Activated gamma-delta T cell (primary cell): ENCODE measurements around the gene ARHGEF28.

ENCODE experiments used
- DNase-seq: peaks from one replicate; lab custom pipeline; 2025; lab: John Stamatoyannopoulos, UW

ARHGEF28 gene

DNA sequence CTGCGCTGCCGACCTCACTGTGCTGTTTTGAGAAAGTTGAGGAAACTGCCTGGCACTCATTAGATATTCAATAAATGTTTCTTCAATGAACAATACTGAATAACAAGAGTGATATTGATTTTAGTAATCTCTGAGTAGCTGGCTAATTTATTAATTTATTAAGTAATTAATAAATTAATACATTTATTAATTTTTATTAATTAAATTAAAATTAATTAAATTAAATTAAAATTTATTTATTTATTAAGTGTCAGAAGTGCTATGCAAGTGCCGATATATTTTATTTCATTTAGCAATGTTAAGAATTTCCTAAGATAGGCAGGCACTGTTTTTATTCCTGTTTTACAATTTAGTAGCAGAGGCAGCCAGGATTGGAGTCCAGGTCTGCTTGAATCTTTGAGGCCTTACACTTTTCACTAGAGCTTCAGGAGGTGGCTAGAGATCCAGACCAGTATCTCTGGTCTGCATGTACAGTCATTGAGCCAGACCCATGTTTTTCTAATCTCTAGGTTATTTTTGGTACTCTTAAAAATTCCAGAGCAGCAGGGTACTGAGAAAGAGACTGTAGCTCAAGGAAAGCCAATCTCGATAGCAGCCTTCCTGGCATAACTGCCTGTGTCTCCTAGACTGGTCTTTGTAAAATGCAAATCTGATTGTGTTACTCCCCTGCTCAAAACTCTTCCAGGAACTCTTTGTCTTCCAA, 109.2 kb downstream of the ARHGEF28 start:
- no peak for DNase-seq

DNA sequence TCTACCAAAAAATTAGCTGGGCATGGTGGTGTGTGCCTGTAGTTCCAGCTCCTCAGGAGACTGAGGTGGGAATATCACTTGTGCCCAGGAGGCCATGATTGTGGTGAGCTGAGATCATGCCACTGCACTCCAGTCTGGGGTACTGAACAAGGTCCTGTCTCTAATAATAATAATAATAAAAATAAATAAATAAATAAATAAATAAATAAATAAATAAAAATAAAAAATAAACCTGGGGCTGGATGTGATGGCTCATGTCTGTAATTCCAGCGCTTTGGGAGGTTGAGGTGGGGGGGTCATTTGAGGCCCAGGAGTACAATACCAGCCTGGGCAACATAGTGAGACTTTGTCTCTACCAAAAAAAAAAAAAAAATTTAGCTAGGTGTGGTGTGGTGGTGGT, 113.7 kb downstream of the ARHGEF28 start:
- no peak for DNase-seq

DNA sequence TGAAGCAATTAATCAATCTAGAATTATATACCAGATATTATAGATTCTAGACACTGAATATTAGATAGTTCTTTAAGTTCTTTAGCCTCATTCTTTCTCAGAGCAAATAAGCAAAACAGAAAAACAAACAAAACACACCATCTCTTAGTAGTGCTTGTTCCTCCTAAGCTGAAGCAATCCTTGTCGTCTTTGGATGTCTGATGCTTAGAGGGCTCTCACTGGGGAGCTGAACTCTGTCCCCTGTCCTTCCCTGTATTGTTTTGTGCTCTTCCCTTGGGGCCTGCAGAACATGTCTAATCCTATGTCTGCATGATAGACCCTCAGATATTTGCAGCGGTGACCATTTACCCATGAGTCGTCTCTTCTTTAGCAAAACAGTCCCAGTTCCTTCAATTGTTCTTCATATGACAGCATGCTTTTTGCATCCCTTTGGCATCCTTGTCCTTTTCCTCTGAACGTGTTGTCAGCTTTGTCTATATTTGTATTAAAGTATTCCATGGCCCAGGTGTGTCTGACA, 114.3 kb downstream of the ARHGEF28 start:
- no peak for DNase-seq

DNA sequence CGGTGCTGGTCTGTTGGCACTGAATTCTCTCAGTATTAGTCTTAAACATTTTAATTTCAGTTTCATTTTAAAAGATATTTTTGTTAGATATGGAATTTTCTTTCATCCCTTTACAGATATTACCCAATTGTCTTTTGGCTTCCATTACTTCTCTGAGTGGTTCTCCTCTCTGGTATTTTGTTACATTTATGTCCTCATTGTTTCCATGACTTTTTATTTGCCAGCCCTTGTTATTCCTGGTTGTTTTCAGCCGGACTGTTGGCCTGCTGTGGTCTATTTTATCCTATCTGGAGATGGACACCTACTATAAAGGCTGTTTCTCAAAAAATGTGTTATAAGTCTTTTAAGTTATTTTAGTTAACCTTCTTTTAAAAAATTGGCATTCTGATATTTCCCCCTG, 117.2 kb downstream of the ARHGEF28 start:
- no peak for DNase-seq

DNA sequence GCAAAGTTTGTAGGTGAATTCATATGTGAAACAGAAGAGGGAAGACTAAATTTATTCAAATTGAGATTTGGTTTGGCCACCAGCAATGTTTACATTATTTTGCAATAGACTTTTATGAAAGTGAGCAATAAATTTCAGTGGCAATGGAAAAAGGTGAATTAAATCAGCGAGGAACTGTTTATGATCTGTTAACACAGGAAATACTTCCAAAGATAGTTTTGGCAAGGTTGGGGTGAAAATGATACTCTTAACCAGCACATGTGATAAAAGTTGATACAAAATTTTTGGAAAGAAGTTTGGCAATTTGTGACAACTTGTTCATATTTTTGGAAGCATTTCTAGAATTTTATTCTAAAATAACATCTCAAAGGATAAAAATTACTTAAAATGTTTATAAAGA, 119.8 kb downstream of the ARHGEF28 start:
- DNase-seq, result no peak

DNA sequence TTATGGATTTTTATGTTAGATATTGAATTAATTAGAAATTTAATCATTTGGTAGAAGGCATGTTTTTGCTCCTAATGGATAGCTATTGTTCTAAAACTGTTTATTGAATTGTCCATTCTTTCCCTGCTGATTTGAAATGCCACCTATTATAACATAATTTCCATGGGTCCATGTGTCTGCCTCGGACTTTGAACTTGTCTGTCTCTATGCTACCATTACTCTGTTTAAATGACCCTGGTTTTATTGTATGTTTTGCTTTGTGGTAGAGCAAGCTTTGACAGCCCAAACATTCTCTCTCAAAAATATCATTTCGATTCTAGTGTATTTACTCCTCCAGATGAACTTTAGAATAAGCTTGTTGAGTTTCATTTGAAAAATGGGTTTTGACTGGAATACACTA, 120.6 kb downstream of the ARHGEF28 start:
- DNase-seq, result no peak

DNA sequence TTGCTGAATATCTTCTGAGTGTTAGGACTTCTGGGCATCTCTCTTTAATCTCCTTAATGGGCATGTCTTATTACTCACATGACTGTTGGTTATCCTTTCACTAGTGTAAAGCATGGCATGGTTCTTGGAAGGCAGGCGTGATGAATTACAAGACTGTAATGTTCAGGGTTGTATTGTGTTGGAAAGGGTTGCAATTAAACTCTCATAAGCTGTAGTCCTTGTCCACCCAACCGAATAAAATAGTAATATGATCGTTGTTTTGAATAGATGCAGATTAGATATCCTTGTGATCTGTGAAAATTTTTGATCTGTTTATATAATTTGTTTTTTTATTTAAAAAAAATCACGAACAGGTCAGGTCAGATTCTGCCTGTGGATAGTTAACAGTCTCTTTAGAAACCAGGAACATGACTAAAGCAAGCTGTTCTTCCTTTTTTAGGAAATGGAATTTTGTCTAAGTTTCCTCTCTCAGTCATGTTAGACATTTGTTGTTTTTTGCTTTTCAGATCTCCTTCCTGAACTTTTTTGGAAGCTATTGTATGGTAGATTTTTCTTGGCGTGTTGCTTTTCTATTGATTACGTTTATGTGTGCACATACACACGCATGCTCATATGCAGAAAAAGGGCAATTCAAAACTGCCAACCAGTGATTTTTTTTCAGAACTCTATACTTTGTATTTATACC, 121.8 kb downstream of the ARHGEF28 start:
- no peak for DNase-seq

DNA sequence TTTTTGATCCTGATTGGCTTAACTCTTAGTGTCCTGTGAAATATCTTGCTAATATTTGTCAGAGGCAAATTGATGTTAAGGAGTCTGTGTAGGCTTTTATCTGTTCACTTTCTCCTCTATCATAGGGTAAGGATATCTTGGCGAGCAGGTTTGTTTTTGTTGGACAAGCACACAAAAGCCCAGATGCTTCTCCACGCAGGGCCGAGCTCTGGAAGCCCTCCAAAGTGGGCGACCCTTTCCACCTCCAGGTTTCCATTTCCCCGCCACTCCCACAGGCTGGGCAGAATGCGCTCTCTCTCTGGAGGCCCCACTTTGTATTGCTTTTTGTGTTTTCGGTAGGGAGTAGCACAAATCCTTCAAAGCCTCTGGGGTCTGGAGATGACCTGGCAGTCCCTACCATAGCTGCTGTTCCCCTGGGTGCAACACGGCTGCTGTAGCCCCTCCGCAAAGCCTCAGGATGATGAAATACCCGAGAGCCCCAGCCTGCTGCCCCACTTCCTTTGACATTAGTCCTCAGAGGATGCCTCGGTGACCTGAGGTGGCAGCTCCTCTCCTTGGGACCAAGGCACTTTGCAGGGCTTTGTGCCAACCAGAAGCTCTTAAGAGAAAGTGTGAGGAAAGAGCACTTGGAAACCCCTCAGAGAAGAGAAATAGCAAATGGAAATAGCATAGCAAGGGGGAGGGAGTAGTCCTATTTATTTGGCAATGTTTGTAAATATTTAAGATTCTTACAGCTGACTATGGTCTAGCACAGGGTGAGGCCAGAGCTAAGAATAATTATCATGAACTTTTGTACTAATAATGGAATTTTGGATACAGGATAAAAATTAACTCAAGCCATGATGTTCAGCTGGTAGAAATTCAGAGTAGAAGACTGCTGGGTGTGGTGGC, 122.8 kb downstream of the ARHGEF28 start:
- no peak for DNase-seq

DNA sequence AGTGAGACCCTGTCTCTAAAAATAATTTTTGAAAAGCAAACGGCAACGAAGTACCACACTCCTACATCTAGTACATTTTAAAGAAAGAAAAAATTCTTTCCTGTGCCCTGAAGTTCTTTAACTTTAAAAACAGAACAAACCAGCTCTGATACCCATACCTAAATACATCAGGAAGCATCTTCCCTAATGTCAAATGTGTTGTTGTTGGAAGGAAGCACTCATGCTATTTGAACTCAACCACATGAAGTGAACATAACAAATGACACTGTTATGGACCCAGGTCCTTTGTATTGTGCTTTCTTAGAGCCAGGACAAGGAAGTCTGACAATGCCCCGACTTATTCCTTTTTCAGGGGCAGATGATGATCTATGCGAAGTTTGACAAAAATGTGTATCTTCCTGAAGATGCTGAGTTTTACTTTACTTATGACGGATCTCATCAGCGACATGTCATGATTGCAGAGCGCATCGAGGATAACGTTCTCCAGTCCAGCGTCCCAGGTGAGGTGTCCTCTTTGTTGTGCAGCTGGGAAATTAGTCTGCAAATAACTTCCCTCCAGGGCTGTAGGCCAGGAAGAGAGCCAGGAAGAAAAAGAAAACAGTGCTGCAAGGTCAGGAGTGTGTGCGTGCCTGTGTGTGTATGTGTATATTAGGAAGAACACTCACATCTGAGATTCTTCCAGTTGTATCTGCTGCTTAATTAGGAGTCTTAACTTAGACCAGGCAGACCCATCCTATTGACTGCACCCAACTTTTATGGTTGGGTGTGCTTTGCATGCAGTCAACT, 123.7 kb downstream of the ARHGEF28 start:
- DNase-seq, result no peak

DNA sequence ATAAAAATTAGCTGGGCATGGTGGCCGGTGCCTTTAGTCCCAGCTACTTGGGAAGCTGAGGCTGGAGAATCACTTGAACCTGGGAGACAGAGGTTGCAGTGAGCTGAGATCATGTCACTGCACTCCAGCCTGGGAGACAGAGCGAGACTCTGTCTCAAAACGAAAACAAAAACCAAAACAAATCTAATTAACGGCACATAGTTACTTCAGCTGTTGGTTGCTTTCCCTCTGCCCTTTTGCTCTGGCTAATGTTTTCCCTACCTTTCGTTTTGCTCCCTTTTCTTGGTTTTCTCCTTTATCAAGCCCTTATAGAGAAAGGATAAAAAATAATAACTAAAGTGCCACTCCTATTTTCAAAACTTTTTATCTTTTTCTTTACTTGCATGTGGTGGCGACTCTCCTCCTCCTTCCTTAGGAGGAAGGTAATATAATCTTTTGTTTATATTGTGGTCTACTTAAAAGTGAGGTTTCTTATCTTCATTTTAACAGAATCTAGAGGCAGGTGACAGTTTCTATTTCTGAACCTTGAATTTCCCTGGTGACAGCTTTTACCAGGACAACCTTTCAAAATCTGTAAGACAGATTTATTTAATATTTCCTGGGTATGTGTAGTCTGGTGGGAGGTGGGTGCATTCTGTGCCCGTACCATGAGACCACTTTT, 125.4 kb downstream of the ARHGEF28 start:
- no peak for DNase-seq

DNA sequence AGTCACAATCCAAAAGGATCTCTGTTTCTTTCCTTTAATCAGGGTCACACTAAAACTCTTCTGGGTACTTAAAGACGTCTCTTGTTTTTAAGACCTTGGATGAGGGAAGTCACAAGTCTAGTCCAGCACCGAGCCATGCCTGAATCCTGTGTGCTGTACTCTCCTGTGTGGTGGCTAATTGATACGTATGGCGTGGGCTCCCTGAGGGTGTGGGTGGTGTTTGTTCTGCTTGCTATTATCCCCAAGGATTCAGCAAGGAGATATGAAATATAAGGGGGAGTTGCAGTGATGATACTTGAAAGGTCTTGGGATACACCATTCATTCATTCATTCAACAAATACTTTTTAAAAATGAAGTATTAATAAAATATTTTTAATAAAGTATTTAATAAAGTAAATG, 128.3 kb downstream of the ARHGEF28 start:
- DNase-seq, result no peak

DNA sequence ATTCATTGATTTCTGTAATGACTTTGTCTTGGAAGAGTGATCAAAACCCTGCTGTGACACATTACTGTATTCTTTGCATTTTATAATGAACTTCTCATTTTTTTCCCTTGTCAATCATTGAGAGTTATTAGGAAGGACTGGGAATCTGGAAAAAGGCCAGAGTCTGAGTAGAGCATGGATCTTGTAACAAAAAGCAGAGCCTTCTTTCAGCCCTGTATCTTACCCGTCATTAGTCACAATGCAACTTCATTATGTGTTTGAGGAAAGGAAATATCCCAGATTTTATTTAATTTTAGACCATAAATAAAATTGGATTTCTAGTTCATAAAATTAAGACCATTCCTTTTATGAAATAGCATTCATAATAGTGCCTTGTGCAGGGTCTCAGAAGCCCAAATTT, 131.4 kb downstream of the ARHGEF28 start:
- no peak for DNase-seq

DNA sequence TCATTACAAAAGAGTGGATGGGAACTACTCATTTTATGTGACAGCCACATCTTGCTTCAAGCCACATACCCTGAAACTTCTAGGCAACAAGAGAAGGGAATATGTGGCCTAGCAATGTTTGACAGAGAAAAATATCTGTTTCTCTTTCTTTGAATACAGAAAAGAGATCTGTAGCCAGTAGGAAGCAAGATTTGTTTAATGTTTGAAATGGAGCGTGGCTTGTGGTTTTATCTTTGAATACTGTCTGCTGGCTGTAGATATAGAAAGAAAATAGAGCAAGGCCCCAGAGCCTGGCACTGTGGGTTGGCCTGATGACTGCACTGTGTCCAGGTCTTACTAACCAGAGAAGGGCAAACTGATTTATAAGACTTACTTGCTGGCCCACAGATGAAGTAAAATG, 133.8 kb downstream of the ARHGEF28 start:
- DNase-seq, result no peak

DNA sequence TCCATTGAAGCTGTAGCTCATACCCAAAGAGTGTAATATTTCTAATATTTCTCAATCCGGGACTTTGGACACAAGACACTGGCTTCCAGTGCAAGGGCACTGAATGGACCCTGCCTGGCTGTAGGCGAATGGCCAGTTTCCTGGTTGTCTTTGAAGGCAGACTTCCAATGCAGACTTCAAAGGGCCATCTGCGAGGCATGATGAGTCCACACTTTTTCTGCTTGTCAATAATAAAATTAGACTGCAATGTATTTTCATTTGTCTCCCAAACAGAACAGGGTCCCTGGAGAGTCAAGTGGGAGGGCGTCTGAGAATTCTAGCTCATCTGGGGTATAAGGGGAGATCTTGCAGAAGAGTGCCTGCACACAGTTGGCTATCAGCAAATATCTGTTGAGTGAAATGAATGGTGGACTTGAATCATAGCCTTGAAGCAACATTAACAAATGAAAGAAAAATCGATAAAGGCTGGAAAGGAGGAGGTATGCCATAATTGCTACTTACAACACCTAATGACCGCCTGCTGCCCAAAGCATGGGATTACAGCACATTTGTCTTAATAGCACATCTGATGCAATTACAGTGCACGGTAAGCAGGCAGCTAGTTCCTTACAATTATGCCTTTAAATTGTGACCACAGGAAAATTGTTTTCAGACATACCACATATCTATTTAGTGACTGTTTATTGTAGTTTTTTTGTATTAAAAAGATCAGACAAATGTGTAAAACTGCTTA, 137.5 kb downstream of the ARHGEF28 start:
- no peak for DNase-seq

DNA sequence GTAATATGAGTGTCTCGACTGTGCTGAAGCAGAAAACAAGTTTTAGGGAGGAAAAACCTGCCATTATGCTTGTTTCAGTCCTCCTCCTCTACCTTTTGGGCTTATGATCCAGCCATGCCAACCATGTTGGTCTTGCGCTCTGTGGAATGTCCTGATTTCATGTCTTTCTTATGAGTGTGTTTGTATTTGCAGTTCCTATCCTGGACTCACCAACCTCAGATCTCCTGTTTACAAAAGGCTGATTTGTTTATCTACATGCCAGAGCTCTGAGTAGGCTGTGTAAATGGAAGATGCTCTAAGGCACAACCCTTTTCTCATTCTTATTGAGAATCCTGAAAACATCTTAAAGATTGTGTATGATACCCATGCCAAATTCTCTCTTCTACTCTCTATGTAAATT, 138.6 kb downstream of the ARHGEF28 start:
- DNase-seq, result no peak

DNA sequence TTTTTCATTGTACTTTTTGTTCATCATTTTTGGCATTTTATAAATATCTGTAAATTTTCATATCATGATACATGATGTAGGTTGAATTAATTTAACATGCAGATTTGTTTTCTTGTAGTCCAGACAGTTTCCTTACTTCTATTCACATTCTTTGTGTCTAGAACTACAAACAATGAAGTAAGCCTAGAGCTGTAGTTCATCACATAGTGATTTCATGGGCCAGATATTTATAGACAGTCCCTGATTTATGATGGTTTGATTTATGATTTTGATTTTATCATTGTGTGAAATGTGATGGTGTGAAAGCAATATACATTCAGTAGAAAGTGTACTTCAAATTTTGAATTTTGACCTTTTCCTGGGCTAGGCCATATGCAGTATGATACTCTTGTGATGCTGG, 139.0 kb downstream of the ARHGEF28 start:
- DNase-seq, result no peak

DNA sequence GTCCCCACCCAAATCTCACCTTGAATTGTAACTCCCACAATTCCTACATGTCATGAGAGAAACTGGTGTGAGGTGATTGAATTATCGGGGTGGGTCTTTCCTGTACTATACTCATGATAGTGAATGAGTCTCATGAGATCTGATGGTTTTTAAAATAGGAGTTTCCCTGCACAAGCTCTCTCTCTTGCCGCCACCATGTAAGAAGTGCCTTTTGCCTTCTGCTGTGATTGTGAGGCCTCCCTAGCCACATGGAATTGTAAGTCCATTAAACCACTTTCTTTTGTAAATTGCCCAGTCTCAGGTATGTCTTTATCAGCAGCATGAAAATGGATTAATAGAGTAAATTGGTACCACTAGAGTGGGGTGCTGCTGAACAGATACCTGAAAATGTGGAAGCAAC, 140.9 kb downstream of the ARHGEF28 start:
- DNase-seq, result no peak

DNA sequence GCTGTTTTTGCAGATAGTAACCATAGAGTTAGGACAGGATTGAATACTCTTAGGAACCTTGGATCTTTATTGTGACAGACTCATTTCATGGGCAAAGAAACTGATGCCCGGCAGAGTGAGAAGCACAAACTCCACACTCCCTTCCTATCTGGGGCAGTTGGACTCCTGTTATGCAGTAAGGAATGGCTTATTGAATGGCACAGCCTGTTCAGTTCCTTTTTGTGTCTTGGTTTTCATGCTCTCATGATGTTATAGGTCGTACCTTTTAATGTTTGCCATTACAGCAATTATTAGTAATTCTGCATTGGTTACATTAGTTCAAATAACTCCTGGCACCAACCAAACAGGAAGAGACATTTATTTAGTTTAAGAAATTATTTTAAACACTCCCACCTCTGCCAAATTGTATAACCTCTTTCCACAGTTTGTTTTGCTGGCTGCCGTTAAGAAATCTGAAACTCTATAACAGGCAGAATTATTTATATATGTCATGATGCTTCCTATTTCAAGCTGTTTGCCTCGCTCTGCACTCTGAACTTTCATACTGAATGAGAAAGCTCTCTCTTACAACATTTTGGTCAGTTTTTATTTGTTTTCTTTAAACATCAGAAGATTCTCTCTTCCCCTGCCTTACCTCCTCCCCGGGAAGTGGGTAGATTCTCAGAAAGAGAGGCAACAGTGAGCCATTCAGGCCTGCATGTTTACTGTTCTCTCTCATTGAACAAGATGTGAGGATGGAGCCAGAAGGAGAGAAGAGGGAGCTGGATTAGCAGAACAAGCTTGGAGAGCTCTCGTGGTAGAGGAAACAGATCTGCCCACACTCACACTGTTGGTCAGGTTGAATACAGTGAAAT, 144.4 kb downstream of the ARHGEF28 start:
- no peak for DNase-seq

DNA sequence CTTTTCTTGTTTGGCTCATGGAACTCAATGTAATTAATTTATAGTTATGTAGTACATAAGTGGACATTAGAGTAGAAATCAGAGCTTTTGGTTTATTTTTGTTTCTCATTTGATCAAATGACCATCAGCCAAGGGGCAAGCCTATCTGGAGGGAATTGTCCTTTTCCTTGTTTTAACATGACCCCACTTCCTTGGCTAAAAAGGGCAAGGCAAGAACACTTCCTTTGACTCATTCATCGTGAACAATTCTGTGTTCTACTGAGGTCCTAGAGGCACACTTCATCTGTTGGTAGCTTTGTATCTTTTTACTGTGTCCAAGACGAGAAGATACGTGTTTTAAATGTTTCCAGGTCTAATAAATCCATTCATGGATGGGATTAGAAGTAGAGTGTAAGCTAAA, 148.9 kb downstream of the ARHGEF28 start:
- DNase-seq, result no peak

DNA sequence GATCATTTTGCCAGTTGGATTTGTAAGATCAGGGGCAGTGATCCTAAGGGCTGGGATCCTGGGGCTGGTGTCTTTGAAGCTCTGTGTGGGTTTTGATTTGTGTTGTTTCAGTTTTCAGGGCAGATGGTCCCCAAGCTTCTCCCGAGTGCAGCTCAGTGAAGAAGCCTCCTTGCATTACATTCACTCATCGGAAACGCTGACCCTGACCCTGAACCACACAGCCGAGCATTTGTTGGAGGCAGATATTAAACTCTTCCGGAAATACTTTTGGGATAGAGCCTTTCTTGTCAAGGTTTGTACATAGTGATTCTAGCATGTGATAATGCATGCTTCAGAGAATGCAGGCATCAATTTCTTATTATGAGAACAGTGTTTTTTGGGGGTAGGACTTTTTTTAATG, 150.4 kb downstream of the ARHGEF28 start:
- no peak for DNase-seq
